Measurements from ENCODE around the gene ALPG.
"Not testable (repeated sequence)": the region's sequence is repeated elsewhere in the genome, so short reads cannot be mapped to it uniquely, and the experiment has no call there.

Gene ALPG

GRCh38 chr2:232446266-232446777 is 39.7 kb downstream of the ALPG start:
- peak; percentile 38 for TF ChIP-seq CTCF (IDR thresholded peaks at IDR 0.05; ENCODE audit: low read depth, low read length, missing control alignments)
- H3K4me3 ChIP-seq (replicated peaks; ENCODE audit: low read depth, low read length); DNase-seq (ENCODE audit: extremely low read depth, low read depth): not testable (repeated sequence)

DNA sequence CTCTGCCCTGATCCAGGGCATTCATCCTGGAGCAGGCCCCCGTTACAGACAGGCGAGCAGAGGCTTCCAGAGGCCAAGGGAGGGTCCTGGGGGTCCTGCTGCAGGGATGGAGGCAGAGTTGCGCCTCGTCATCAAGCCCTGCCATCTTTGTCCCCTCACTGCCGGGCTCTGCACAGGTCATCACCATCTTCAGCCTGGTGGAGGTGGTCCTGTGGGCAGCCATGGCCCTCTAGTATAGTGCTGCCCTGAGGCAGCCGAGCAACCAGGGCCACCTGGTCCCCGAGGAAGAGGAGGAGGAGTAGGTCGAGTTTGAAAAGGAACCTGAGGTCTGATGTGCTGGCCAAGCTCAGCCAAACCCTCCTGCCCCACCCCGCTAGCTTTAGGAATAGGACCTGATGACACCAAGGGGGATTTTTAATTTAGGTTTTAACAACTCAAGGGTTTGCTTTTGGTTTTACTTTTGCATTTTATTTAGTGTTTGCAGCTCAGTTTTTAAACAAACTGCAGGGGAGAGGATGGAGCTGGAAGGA is 40.5 kb downstream of the ALPG start:
- no peak for TF ChIP-seq CTCF (IDR thresholded peaks at IDR 0.05; ENCODE audit: low read depth, low read length, missing control alignments)
- H3K4me3 ChIP-seq (replicated peaks; ENCODE audit: low read depth, low read length), result no peak overlapping the region
- DNase-seq (ENCODE audit: extremely low read depth, low read depth), result no peak

DNA sequence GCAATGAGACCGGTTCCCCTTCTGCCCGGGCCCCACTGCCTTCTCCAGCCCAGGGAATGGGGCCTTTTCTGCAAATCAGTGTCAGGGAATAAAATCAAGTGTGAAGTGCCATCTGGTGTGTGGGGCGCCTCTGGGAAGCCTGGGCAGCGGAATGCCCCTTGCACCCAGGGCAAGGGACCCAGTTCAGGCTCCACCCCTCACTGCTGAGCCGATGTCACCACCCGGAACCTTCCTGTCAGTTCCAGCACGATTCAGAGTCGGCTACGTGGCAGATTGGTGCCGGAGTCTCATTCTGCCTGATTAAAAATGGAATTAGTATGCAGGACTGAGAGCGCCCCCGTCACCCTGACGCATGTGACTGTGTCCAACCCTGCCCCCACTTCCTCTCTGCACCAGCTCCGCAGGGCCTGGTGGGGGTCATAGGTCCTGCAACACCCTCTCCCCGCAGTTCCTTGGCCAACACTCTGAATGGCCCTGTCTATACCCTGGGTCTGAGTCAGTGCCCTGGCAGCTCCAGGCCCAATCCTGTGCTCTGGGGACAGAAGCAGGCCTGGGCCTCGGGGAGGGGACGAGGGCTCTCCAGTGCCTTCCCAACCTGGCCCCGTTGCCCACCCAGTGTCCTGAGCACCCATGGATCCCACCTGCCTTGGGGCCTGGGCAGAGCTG is 41.1 kb downstream of the ALPG start:
- no peak for DNase-seq (ENCODE audit: extremely low read depth, low read depth)

DNA sequence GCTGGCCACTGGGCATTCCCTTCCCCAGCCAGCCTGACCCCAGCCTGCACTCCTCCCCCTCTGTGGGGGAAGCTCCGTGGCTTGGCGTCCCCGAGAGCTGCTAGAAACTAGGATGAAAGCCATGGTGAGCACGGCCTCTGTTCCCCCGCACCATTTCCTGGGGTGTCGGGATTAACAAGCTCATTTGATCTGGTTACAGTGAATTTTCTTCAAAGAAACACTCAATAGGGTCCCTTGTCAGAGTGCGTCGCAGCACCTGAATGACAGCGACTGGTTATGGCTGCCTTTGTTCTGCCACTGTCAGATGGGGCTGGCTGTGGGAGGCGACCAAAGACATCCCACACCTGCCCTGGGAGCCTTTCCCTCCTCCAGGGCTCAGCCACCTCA is 41.7 kb downstream of the ALPG start:
- no peak overlapping the region for H3K4me3 ChIP-seq (replicated peaks; ENCODE audit: low read depth, low read length)
- no peak for TF ChIP-seq CTCF (IDR thresholded peaks at IDR 0.05; ENCODE audit: low read depth, low read length, missing control alignments)
- DNase-seq (ENCODE audit: extremely low read depth, low read depth), result no peak

More for the DNA sequence above, 41.1 kb downstream of the ALPG start:
- TF ChIP-seq CTCF (IDR thresholded peaks at IDR 0.05; ENCODE audit: low read depth, low read length, missing control alignments), result no peak
- no peak overlapping the region for H3K4me3 ChIP-seq (replicated peaks; ENCODE audit: low read depth, low read length)

GRCh38 chr2:232449964-232450363 is 43.3 kb downstream of the ALPG start:
- no peak for TF ChIP-seq CTCF (IDR thresholded peaks at IDR 0.05; ENCODE audit: low read depth, low read length, missing control alignments)
- no peak for DNase-seq (ENCODE audit: extremely low read depth, low read depth)
- H3K4me3 ChIP-seq (replicated peaks; ENCODE audit: low read depth, low read length), result no peak overlapping the region

GRCh38 chr2:232451645-232452044 is 45.0 kb downstream of the ALPG start:
- H3K4me3 ChIP-seq (replicated peaks; ENCODE audit: low read depth, low read length); DNase-seq (ENCODE audit: extremely low read depth, low read depth): not testable (repeated sequence)

- no peak overlapping the region for H3K4me3 ChIP-seq (replicated peaks; ENCODE audit: low read depth, low read length)
- no peak for DNase-seq (ENCODE audit: extremely low read depth, low read depth)
- TF ChIP-seq CTCF (IDR thresholded peaks at IDR 0.05; ENCODE audit: low read depth, low read length, missing control alignments), result no peak
Measured at GRCh38 chr2:232454630-232455029, 48.0 kb downstream of the ALPG start.
